22Rv1 (cell line): ENCODE measurements around the gene FOLR3.

Source experiments
- CTCF ChIP-seq: fragments of 450-650 bp; IDR thresholded peaks from 2 replicates; pipeline ENCODE4 v1.5.1; 2017; ENCODE audit warnings: mild to moderate bottlenecking
- ZFX ChIP-seq: fragments of 450-650 bp; IDR thresholded peaks from 2 replicates; pipeline ENCODE4 v1.6.1; 2017; ENCODE audit warnings: antibody characterized with exemption, borderline replicate concordance

DNA sequence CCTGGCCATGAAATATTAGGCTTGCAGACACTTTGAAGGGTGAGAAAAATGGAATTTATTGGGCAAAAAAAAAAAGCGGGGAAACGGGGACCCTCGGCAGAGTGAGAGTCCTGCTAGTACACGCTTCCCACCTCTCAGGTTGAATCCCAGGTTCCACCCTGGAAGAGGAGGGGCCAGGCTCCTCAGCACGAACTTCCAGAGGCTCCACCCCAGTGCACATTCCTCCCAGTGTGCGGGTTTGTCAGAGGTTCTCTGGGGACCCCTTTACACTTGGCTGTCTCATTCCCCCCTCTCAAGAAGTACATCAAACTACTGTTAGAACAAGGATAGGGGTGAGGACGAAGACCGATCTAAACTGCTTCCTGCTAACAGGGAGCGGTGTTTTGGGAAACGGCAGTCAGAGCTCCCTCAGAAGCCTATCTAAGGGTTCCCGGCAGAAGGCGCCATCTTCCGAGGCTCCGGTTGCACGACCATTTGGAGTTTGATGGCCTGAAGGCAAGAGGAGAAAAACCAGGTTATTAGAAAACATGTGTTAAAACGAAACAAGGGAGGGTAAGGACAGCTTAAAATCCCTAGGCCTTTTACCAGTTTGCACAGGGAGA, 27.5 kb downstream of the FOLR3 start:
- TF ChIP-seq CTCF (no peak), ZFX (no peak)
